GM21723 (cell line): Measurements from ENCODE around the gene SOBP.

ENCODE experiments used
- ATAC-seq: cut with Tn5 transposase; IDR thresholded peaks from one replicate; pipeline ENCODE4 v1.9.1; 2021; ENCODE audit warnings: mild to moderate bottlenecking, moderate library complexity; ENCODE audit not compliant: unreplicated experiment

SOBP gene

DNA sequence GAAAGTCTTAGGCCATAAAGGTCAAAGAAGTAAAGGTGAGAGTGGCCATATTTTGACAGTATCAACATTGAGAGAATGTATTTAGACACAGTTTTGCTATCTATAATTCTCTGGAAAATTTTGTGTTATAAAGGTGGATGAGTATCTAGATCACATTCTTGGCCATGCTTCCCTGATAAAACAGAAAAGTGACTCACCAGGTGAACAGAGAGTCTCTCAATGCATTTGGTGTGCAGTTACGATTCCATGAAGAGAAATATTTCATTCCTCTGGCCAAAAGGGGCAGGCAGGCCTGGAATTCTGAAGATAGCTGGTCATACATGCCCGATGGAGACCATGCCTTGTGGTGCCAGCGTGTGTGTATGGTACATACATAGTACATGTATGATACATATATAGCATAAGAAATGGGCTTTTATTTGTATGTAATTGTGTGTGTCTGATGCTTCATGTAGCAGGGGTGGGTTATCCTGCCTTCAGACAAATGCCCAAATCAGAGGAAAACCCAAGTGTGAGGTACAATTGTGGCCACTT is 164.0 kb downstream of the SOBP start:
- no peak for ATAC-seq

GRCh38 chr6:107654764-107655163 is 164.8 kb downstream of the SOBP start:
- ATAC-seq = no peak

- no peak for ATAC-seq
Observed at GRCh38 chr6:107655245-107655644, 165.3 kb downstream of the SOBP start.

GRCh38 chr6:107655864-107656263 is 165.9 kb downstream of the SOBP start:
- no peak for ATAC-seq

DNA sequence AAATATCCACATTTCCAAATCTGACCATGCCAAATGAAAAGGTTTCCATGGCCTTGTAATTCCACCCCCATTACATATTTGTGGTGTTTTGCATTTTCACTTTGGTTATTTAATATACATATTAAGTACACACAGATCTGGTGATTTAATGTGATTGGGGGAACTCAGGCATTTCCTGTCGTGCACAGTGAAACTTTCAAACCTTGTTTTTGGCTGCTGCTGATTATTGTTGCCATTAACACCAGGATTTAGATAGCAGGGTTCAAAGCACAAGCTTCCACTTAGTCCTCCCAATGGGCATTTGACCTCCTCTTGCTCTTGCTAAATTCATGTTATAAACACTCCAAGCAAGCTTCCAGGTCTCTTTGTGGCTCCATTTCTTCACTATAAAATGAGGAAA is 166.5 kb downstream of the SOBP start:
- no peak for ATAC-seq

- no peak for ATAC-seq
Observed at GRCh38 chr6:107656883-107657282, 167.0 kb downstream of the SOBP start.

- no peak for ATAC-seq
Observed at GRCh38 chr6:107657373-107657754, 167.4 kb downstream of the SOBP start.

- peak; percentile 95 for ATAC-seq
Observed at GRCh38 chr6:107657755-107658461, 168.0 kb downstream of the SOBP start.

DNA sequence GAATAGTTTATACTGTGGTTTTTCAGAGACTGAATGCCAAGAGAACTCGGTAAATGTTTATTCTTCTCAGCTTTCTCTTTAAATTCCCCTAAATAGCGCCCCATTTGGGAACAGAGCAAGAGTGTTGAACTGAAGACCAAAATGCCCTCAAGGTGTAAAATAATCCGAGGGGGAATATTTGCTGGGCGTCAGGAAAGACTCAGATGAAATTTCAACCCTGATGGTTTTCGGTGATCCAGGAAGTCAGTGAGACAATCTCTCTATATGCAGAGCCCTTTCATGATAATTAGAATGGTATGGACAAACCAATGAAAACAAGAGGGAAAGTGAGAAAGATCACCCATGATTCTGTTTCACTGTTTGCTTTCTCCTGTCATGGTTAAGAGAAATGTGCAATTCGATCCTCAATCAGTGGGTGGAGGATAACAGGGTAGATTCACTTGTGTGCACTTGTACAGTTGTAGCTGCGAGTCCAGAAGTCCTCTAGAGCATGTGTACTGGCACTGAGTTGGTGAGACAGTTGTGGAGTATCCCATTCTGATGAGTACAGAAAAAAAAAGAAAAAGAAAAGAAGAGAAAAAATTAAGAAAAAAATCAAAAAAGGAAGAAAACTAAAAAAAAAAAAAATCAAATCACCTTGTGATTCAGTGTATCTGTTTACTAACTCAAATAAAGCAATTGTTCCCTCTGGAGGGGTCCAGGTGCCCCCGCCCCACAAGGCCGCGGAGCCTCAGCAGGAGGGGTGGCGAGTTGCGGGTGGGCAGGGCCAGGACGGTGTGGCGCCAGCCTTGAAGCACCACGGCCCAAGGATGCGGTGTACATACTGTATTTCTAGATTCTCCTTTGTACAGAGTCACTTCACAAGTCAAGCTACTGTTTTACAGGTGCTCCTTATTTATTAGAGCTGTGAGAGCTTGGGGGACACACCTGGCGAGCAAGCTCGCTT is 169.3 kb downstream of the SOBP start:
- ATAC-seq = no peak

DNA sequence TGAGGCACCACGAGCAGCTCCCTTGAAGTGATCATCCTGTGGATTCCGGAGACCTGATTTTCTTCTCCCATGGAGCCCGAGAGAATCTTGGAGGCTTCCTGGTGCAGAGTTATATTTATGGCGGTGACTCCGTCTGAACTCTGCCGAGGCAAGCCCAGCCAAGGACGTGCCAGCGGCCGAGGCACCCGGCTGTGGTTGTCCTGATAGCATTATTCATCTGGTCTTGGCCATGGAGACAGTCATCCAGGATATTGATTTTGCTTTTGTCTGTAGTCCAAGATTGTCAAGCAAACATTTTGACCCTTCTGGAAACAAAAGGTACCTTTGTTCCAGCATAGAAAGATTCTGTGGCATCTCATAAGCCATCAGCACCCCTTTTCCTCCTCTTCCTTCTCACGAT is 170.9 kb downstream of the SOBP start:
- no peak for ATAC-seq

DNA sequence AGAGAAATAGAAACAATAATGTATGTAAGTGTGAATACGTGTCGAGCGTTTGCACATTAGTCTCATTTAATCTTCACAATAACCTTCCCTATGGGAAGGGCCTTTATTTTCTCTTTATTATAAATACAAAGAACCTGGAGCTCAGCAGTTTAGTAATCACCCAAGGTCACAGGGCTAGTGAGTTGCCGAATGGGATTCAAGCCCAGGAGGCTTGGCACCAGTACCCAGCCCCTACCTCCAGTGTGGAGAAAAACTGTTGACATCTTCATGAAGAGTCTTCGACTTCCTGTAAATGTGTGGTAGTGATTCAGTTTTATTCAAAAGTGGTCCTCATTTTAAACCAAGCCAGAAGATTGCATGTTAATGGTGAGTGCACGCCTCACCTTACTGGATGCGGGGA is 171.4 kb downstream of the SOBP start:
- no peak for ATAC-seq

DNA sequence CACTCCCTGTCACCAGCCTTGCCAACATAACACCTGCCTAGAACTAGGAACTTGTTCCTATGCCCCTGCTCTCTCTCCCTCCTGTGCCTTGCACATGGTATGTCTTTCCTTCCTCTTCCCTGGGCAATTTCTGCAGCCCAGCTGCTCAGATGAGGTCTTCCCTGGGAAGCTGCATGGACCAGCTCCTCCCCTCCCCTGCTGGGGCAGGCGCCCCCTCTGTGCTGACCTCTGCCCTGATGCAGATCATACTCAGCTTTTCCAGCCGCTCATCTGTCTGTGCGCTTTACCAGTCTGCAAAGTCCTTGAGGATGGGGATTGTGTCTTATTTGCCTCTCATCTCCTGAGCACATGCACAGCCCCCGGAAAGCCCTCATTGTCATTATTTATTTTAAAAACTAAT is 172.4 kb downstream of the SOBP start:
- ATAC-seq = no peak

GRCh38 chr6:107663308-107663707 is 173.4 kb downstream of the SOBP start:
- ATAC-seq = no peak

GRCh38 chr6:107665382-107665781 is 175.5 kb downstream of the SOBP start:
- no peak for ATAC-seq

DNA sequence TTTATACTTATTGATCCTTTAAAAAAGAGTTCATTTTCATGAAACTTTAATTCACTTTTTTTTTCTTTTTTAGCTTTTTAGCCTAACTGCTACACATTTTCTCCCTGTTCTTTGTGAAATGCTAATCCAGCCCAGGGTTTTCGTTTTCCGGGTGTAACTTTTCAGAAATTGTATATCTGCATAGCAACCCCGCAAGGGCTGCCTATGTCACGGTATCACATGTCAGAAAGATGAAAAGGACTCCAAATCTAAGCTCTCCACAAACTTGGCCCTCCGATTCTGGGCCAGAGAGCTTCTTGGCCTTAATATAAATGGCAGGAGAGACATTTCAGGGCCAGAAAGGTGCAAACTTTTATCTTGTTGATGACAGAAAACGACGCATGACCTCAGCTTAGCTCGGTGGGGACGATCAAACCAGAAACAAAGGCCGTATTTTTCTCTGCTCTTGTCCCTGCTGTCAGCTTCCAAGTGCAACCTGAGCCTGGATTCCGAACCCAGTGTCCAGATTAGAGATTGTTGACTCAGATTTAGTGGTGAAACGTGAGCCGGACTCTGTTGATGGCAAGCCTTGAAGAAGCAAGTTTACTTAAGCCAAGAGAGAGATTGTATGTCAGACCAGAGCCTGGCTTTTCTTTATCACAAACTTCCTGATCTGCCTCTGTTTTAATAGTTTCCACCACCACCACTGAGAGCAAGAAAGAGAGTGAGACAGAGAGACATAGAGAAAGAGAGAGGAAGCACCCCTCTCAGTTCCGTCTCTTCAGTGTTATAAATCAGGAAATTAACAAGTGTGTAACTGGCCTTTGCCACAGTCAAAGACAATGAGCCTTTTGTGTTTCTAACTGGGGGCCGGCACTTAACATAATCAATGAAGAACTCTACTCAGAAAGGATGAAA is 176.4 kb downstream of the SOBP start:
- ATAC-seq = no peak

DNA sequence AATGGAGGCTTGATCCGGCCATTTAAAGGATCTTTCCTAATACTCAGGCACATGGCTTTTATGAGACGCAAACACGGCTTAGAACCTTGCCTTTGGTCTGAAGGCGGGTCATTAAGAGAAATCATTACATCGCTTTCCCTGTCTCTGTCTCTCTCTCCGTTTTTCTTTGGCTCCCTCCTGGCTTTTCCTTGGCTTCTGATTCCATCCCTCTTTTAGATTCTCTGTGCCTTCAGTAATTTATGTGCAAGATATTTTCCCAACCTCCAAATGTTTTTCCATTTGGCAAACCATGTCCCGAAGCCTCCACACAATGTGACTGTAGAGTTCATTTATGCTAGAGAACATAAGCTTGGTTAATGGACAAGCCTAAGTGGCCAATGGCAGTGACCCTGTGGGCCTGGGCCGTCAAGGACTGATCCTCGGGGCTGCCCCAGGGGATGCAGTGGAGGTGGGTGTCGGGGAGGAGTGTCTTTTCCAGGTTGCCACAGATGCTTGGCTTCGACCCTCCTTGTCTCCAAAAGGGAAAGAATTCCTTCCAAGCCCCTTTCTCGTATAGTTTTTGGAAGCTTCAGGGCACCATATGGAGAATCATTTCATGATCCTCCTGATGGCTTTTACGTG is 177.2 kb downstream of the SOBP start:
- no peak for ATAC-seq

DNA sequence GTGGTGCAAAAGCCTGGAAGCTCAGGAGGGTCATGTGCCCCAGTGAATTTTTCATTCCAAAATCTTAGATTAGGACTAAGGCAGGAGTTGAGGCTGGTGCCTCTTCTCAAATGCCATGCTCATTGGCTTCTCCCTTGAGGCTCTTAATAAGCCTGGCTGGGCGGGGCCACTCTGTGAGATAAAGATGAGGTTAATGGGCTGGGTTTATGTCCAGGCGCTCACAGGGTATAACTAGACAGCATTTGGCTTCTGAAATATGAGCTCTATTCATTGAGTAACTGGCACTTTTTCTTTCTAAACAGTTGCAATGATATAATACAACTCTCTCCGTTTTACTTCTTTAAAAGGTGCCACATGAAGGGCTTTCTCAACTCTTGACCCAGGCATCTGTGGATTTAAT is 177.9 kb downstream of the SOBP start:
- no peak for ATAC-seq

GRCh38 chr6:107668743-107669474 is 179.0 kb downstream of the SOBP start:
- peak; percentile 92 for ATAC-seq

DNA sequence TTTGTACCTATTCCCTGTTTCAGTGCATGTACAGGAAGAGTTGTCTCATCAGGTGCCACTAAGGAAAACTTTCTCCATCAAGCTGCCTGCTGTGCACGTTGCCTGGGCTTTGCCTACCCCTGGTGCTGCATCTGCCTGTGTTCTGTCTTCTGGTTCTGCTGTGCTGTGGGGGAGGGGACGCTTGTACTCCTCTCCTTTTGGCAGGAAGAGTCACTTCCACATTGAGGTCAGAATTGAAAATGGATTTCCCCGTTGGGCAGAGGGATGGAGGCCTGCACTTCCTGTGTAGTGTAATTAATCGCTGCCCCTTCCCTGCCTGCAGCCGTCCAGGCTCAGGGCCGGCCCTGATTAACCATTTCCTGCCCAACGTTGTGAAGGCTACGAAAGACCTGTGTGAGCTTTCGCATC is 180.9 kb downstream of the SOBP start:
- peak; percentile 38 for ATAC-seq

- ATAC-seq = no peak
Observed at GRCh38 chr6:107673076-107673494, 183.2 kb downstream of the SOBP start.
